AG08396 (cell line): ENCODE results near the gene PCSK4.

Experiments used
- DNase-seq: peaks from one replicate; pipeline ENCODE4 v3.0.0; 2012; ENCODE audit warnings: low spot score, mixed read lengths

Gene PCSK4

DNA sequence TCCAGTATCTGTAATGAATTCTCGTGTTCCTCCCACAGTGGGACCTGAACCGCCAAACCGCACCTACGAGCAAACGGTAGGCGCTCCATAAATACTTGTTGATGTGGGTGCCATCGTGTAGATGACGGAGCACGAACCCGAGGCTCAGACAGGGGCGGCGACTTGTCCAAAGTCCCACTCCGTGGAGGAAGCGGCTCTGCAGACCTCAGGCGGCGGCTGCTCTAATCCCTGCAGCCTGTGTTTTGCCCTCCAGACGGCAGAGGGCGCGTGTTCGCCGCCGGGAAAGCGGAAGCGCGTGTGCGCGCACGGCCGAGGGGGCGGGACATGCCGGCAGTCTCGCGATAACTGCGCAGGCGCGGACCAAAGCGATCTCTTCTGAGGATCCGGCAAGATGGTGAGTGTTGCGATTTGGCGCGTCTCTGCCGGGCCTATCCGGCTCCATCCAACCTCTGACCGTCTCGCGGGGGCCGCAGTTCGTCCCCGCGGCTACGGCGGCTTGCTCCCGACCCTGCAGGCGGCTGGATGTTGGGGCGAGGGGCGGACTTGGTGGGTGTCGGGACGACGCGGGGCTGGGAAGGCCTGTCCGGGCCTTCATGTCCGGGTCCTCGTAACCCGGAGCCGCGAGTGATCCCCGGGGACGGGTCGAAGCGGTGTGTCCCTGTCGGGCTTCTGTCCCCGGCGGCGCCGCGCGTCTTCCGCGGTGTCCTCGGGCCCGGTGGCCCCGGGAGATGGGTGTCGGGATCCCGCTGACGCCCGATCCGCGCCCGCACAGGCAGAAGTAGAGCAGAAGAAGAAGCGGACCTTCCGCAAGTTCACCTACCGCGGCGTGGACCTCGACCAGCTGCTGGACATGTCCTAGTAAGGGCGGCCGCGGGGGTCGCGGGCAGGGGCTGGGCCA is 51.9 kb downstream of the PCSK4 start, which contains the start of gene RPS15:
RPS15 (plus strand) TSS at position 362 of the 898 bp plus-strand sequence; CDS start at position 392, 30 bp downstream.
- peak; percentile 98 for DNase-seq

- no peak for DNase-seq
Observed at GRCh38 chr19:1437609-1438008, 52.5 kb downstream of the PCSK4 start.

GRCh38 chr19:1435378-1435989 is 54.7 kb downstream of the PCSK4 start:
- DNase-seq: no peak

DNA sequence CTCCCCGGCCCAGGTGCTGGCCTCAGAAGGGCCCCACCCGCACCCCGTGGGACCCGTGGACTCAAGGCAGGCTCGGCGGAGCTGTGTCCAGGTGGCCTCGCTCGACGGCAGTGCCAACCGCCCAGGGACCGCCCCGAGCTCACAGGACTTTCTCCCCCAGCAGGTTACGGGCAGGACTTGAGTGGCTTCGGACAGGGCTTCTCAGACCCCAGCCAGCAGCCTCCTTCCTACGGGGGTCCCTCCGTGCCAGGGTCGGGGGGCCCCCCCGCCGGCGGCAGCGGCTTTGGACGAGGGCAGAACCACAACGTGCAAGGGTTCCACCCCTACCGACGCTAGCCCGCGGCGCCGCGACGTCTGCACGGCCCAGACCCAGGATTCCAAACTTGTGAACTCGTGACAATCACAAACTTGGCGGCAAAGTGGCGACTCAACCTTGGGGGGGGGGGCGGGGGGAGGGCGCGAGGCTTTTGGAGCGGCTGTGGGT is 55.5 kb downstream of the PCSK4 start:
- DNase-seq: no peak

DNA sequence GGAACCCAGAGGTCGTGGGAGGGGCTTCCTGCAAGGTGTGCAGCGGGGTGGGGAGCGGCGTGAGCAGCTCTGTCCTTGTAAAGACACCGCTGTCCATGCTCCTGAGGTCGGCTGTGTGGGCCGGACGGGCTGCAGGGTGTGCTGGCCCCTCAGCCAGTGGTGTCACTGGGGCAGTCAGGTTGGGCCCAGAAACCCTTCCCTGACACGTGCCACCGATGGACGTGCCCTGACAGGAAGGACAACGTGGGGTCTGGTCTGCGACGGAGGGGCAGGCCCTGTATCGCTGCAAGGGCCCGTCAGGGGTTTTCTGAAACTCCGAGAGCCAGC is 56.1 kb downstream of the PCSK4 start:
- no peak for DNase-seq

DNA sequence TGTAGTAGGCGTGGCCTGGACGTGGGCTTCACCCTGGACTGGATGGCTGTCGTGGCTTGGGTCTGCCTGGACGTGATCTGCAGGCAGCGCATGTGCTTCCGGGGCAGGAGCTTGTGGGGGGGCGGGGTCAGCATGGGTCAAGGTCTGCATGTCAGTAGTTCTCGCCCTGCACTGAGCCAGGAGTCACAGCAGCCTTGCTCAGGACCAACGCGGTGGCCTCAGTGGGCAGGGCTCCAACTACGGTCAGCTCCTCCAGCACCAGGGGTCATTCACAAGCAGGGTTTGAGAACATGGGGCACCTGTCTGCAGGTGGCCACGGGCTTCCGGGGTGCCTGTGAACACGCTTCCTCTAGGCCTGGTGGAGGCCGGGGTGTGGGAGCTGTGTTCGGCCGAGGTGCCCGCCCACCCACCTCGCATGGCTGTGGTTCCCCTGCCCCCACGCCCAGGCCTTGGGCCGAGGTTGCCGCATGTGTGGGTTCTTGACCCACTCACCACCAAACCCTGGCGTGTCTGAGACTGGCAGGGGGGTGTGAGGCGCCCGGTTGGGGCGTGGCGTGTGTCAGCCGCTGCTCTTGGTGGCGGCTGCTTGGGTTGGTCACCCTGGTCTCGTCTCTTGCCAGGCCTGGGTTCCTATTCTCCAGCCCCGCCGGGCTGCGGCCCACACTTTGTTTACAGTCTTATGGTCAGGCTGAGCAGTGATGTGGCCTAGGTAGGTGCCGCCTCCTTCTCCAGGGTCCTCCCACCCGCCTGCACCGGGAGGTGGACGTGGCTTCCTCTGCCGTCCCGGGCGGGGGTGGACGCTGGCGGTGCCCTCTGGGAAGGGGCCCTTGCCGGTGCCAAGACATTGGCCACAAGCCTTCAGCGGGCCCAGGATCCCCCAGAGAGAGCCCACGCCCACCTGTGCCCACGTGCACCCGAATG is 56.8 kb downstream of the PCSK4 start:
- no peak for DNase-seq

DNA sequence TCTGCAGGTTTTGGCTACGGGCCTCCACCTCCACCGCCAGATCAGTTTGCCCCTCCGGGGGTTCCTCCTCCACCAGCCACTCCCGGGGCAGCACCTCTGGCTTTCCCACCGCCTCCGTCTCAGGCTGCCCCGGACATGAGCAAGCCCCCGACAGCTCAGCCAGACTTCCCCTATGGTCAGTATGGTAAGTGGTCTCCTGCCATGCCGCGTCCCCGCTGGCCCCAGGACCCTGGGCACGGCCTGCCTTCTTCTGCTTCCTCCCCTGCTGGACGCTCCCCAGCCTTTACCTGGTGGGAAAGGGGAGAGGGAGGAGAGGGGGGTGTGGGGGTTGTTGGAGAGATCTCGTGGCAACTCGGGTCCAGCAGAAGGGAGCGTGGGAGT is 57.7 kb downstream of the PCSK4 start:
- DNase-seq: no peak

GRCh38 chr19:1431759-1432506 is 58.2 kb downstream of the PCSK4 start:
- no peak for DNase-seq
